H1 (cell line): ENCODE results near the gene CD52. TPM values are rescaled to one million over a fixed set of nuclear protein-coding genes. Genes with fewer than 3 reads are reported as not detected.

ENCODE experiments used
- JUND ChIP-seq: IDR thresholded peaks from 2 replicates; pipeline ENCODE4 v1.6.1; 2011; ENCODE audit warnings: mild to moderate bottlenecking, improper control_type of control experiment, low read length
- RBBP5 ChIP-seq: IDR thresholded peaks from 2 replicates; pipeline ENCODE4 v1.7.1; 2012; ENCODE audit warnings: low read depth, mild to moderate bottlenecking, inconsistent platforms, low read length, moderate library complexity, borderline replicate concordance
- RFX5 ChIP-seq: IDR thresholded peaks from 2 replicates; pipeline ENCODE4 v1.6.1; 2011; ENCODE audit warnings: low read depth, low read length, improper control_type of control experiment, borderline replicate concordance
- SAP30 ChIP-seq: fragments of 300-600 bp; sonication (generic); IDR thresholded peaks from 2 replicates; pipeline ENCODE4 v1.7.1; 2012; ENCODE audit warnings: low read length, moderate library complexity, mild to moderate bottlenecking, inconsistent platforms; ENCODE audit not compliant: insufficient read depth, insufficient replicate concordance
- polyA plus RNA-seq, 7 experiments: library from polyadenylated mRNA; depleted of rRNA in 3 of 7; stranded (reverse) in 5 of 7; unstranded in 2 of 7; fragments of >200 nt in 5 of 7; fragments of 200-250 nt in 2 of 7; gene quantifications; 1 replicate in 5 of 7; 2 replicates in 1 of 7; 4 replicates in 1 of 7; pipeline versions ENCODE4 v1.2.1 to v1.2.3, GENCODE V29; 2011 to 2013; ENCODE audit warnings: missing spikeins in 2 of 7, mixed read lengths in 2 of 7
- total RNA-seq: library from RNA; stranded (reverse); fragmentation: NEBNext Ultra II Directional; extraction: Animal tissue kit (Norgen Biotek cat#: 25700); gene quantifications from 2 replicates; pipeline ENCODE4 v1.2.1, GENCODE V29; 2021

Gene CD52
- total and polyA plus RNA-seq, 2 of the 8 experiments (the other 6 are each of a cell fraction or from before 2014, with no cell fraction given): 2.4 to 3.1 TPM

DNA sequence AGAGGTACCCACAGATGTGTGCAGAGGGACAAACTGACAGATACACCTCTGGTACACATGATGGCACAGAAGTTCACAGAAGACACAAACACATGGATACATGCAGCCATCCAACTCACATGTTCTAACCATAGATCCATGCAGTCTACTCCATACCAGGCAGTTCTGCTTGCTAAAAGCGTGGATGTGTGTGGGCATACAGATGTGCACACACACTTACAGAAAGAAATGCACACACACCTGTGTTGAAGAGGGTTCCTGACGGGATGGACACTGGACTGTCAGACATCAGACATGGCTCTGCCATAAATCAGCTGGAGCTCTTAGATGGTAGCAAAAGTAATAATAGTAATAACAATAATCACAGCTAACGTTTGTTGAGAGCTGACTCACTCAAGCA is 6.8 kb downstream of the CD52 start (continued):
- TF ChIP-seq RBBP5: no peak
- no peak for TF ChIP-seq SAP30
- TF ChIP-seq JUND: no peak
- no peak for TF ChIP-seq RFX5
